BE2C (cell line): ENCODE results near the gene OPTN.
"Not testable (repeated sequence)": the region's sequence is repeated elsewhere in the genome, so short reads cannot be mapped to it uniquely, and the experiment has no call there.

Experiments used
- DNase-seq: peaks from one replicate; pipeline ENCODE4 v3.0.0-alpha.2; 2020
- H3K27me3 ChIP-seq: fragments of 250-450 bp; sonication (Bioruptor Pico); 2 replicates; pipeline ENCODE4 v1.5.1; 2020; ENCODE audit warnings: mild to moderate bottlenecking
- H3K36me3 ChIP-seq: fragments of 250-450 bp; sonication (Bioruptor Pico); 2 replicates; pipeline ENCODE4 v1.5.1; 2020; ENCODE audit warnings: mild to moderate bottlenecking
- H3K4me1 ChIP-seq: fragments of 250-450 bp; sonication (Bioruptor Pico); 2 replicates; pipeline ENCODE4 v1.5.1; 2020
- H3K4me3 ChIP-seq: 2 replicates; pipeline ENCODE4 v1.5.1; 2011; ENCODE audit warnings: low read depth, low read length
- H3K9me3 ChIP-seq: fragments of 250-450 bp; sonication (Bioruptor Pico); 2 replicates; pipeline ENCODE4 v1.5.1; 2020
- CTCF ChIP-seq: IDR thresholded peaks from 2 replicates; pipeline ENCODE4 v1.5.1; 2012; ENCODE audit warnings: mild to moderate bottlenecking, low read depth, low read length

The OPTN gene

GRCh38 chr10:13074563-13075451 lies 25.2 kb upstream of the OPTN start:
- Histone ChIP-seq H3K4me1 (no peaks in the 10 kb centered on the region), H3K27me3 (no peaks in the 10 kb centered on the region; the same call in 1 of the 2 replicates), H3K9me3 (no peaks in the 10 kb centered on the region), H3K4me3 (no peak overlapping the region), H3K36me3 (no peaks in the 10 kb centered on the region)
- DNase-seq = peak; percentile 76
- peak; percentile 85 for TF ChIP-seq CTCF

GRCh38 chr10:13078912-13079775 lies 20.8 kb upstream of the OPTN start:
- TF ChIP-seq CTCF = no peak
- no peak for DNase-seq
- H3K27me3 ChIP-seq = no peaks in the 10 kb centered on the region; the same call in 1 of the 2 replicates
- no peaks in the 10 kb centered on the region for H3K9me3 ChIP-seq
- H3K4me1 ChIP-seq = no peaks in the 10 kb centered on the region
- no peaks in the 10 kb centered on the region for H3K36me3 ChIP-seq
- H3K4me3 ChIP-seq = no peak overlapping the region

DNA sequence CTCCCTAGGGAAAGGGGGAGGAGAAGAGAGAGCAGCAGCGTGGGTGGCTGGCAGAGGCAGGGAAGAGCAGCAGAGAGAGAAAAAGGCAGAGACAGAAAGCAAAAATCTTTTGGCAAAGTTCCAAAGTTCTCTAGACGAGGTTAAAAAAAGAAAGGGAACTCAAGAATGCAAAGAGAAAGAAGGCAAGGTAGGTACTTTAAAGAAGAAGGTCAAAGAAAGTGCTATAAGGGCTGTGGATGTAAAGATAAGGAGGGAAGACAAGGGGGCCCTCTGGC lies 20.2 kb upstream of the OPTN start:
- H3K4me1 ChIP-seq = no peaks in the 10 kb centered on the region
- H3K36me3 ChIP-seq = no peaks in the 10 kb centered on the region
- no peak for DNase-seq
- no peaks in the 10 kb centered on the region for H3K9me3 ChIP-seq
- no peak for TF ChIP-seq CTCF
- H3K4me3 ChIP-seq = no peak overlapping the region
- no peaks in the 10 kb centered on the region; the same call in 1 of the 2 replicates for H3K27me3 ChIP-seq

- no peak overlapping the region for H3K4me3 ChIP-seq
- H3K36me3 ChIP-seq = no peaks in the 10 kb centered on the region
- H3K4me1 ChIP-seq = no peaks in the 10 kb centered on the region
- TF ChIP-seq CTCF = no peak
- H3K9me3 ChIP-seq = no peaks in the 10 kb centered on the region
- no peaks in the 10 kb centered on the region; the same call in 1 of the 2 replicates for H3K27me3 ChIP-seq
- no peak for DNase-seq
Measured at GRCh38 chr10:13080643-13081042, 19.3 kb upstream of the OPTN start.

DNA sequence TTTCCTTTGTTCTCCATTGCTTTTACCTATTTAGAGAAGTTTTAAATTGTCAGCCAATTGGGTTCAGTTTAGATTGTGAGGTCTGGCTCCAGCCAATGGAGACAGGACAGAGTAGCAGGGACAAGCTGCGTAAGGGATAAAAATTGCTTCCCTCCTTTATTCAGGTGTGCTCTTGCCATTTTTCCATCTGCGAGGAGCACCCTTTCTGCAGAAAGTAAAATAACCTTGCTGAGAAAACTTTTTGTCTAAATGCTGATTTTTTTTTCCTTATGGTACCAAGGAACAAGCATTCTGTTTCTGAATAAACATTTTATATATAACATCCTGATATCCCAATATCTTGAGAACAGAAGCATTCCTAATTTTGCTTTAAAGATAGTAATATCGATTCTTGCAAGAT lies 16.3 kb upstream of the OPTN start:
- not testable (repeated sequence) for H3K36me3 ChIP-seq, DNase-seq, H3K4me1 ChIP-seq, H3K9me3 ChIP-seq, H3K4me3 ChIP-seq, H3K27me3 ChIP-seq

DNA sequence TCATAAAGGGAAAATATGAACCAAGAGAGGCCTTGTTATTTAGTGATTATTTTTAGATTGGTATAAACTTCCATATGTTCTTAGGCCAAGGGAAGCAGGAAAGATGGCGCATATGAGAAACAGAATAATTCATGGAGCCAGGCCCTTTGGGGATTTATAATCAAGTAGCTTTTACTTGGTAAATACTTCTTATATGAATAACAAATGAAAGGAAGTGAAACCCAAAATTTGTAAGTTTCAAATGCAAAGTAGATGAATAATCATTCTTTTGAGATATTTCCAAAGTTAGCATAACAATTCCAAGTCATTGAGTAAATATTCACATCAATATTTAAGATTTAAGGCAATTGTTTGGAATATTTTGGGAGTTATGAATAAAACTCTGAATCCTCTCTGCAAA lies 13.9 kb upstream of the OPTN start:
- DNase-seq = no peak
- no peak overlapping the region for H3K4me3 ChIP-seq
- no peaks in the 10 kb centered on the region for H3K9me3 ChIP-seq

More for the DNA sequence above, 13.9 kb upstream of the OPTN start:
- TF ChIP-seq CTCF = no peak
- no peaks in the 10 kb centered on the region for H3K27me3 ChIP-seq
- H3K36me3 ChIP-seq = no peaks in the 10 kb centered on the region
- H3K4me1 ChIP-seq = no peaks in the 10 kb centered on the region
